ENCODE data around the gene RPP25L.

RPP25L gene

DNA sequence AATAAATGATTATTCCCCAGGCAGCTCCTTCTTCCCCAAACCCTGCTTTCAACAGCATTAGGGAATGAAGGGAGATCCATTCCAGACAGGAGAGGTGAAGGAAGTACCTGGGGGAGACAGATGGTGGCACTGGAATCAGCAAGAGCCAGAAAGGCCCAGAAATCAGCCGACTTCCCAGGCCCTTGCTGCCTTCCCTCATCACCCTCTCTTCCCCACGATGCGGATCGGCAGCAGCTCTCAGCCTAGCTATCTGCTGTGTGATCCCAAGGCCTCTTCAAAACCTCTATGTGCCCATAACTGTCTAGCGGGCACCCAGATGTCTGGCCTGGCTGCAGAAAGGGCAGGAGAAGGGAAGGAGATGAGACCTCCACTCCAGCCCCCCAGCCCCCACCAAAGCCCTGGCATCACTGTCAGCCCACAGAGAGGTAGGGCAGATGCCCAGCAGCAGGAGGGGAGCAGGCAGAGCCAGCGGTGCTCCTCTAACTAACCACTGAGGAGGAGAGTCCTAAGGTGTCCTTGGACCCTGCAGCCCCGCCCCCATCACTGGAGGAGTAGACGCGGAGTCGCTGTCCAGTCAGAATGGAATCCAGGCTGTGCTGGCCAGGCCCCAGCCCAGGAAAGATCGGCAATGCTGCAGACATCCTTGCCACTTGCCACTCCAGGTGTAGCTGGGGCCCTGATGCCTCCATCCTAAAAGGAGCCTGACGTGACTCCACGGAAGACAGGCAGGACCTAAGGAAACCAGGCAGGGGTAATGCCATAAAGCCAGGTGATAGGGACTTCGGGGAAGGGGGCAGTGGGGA is 35.1 kb downstream of the RPP25L start:
- peaks cover 39% of the 10 kb centered on the region for H3K27me3 ChIP-seq (ENCODE audit: control insufficient read depth, low read length)
- no peaks in the 10 kb centered on the region for H3K9me3 ChIP-seq (ENCODE audit: control insufficient read depth, insufficient read depth, low read length)
- H3K9me2 ChIP-seq (replicated peaks; ENCODE audit: control insufficient read depth, low read length), result no peaks in the 10 kb centered on the region
- H3K79me2 ChIP-seq (ENCODE audit: control insufficient read depth, low read length), result no peaks in the 10 kb centered on the region
- H3K36me3 ChIP-seq (ENCODE audit: control insufficient read depth, low read length), result no peaks in the 10 kb centered on the region
- no peak for TF ChIP-seq CTCF (IDR thresholded peaks at IDR 0.05; ENCODE audit: low read depth, low read length, poor library complexity, severe bottlenecking)
- TF ChIP-seq EZH2phosphoT487 (IDR thresholded peaks at IDR 0.05; ENCODE audit: borderline replicate concordance, low read length), result no peak
- no peaks in the 10 kb centered on the region for H3K4me1 ChIP-seq (ENCODE audit: control insufficient read depth, low read length)
- H3K4me2 ChIP-seq (ENCODE audit: low read length), result no peak overlapping the region
- no peak overlapping the region for H3K27ac ChIP-seq (ENCODE audit: low read depth, low read length)
- no peaks in the 10 kb centered on the region for H4K20me1 ChIP-seq (ENCODE audit: control insufficient read depth, insufficient read depth, low read depth, low read length)
- no peaks in the 10 kb centered on the region for H3F3A ChIP-seq (ENCODE audit: control insufficient read depth, insufficient read depth)
- H3K4me3 ChIP-seq (ENCODE audit: low read length), result no peak overlapping the region

GRCh38 chr9:34575862-34576596 is 35.9 kb downstream of the RPP25L start:
- H3K27ac ChIP-seq (ENCODE audit: low read depth, low read length), result no peak overlapping the region
- no peaks in the 10 kb centered on the region for H3K36me3 ChIP-seq (ENCODE audit: control insufficient read depth, low read length)
- no peaks in the 10 kb centered on the region for H4K20me1 ChIP-seq (ENCODE audit: control insufficient read depth, insufficient read depth, low read depth, low read length)
- H3K9me2 ChIP-seq (replicated peaks; ENCODE audit: control insufficient read depth, low read length), result no peaks in the 10 kb centered on the region
- peaks cover 35% of the 10 kb centered on the region for H3K27me3 ChIP-seq (ENCODE audit: control insufficient read depth, low read length)
- no peaks in the 10 kb centered on the region for H3F3A ChIP-seq (ENCODE audit: control insufficient read depth, insufficient read depth)
- H3K9me3 ChIP-seq (ENCODE audit: control insufficient read depth, insufficient read depth, low read length), result no peaks in the 10 kb centered on the region
- H3K4me2 ChIP-seq (ENCODE audit: low read length), result no peak overlapping the region
- TF ChIP-seq CTCF (IDR thresholded peaks at IDR 0.05; ENCODE audit: low read depth, low read length, poor library complexity, severe bottlenecking) (no peak), EZH2phosphoT487 (IDR thresholded peaks at IDR 0.05; ENCODE audit: borderline replicate concordance, low read length) (no peak)
- no peaks in the 10 kb centered on the region for H3K79me2 ChIP-seq (ENCODE audit: control insufficient read depth, low read length)
- no peaks in the 10 kb centered on the region for H3K4me1 ChIP-seq (ENCODE audit: control insufficient read depth, low read length)
- no peak overlapping the region for H3K4me3 ChIP-seq (ENCODE audit: low read length)

- Histone ChIP-seq H3K4me3 (ENCODE audit: low read length) (no peak overlapping the region), H3K4me2 (ENCODE audit: low read length) (no peak overlapping the region), H3K4me1 (ENCODE audit: control insufficient read depth, low read length) (no peaks in the 10 kb centered on the region), H3K79me2 (ENCODE audit: control insufficient read depth, low read length) (no peaks in the 10 kb centered on the region), H3K27me3 (ENCODE audit: control insufficient read depth, low read length) (peaks cover 29% of the 10 kb centered on the region), H3K9me2 (replicated peaks; ENCODE audit: control insufficient read depth, low read length) (no peaks in the 10 kb centered on the region), H3F3A (ENCODE audit: control insufficient read depth, insufficient read depth) (no peaks in the 10 kb centered on the region), H3K9me3 (ENCODE audit: control insufficient read depth, insufficient read depth, low read length) (no peaks in the 10 kb centered on the region), H3K27ac (ENCODE audit: low read depth, low read length) (no peak overlapping the region), H4K20me1 (ENCODE audit: control insufficient read depth, insufficient read depth, low read depth, low read length) (no peaks in the 10 kb centered on the region), H3K36me3 (ENCODE audit: control insufficient read depth, low read length) (no peaks in the 10 kb centered on the region)
- TF ChIP-seq EZH2phosphoT487 (IDR thresholded peaks at IDR 0.05; ENCODE audit: borderline replicate concordance, low read length) (no peak), CTCF (IDR thresholded peaks at IDR 0.05; ENCODE audit: low read depth, low read length, poor library complexity, severe bottlenecking) (no peak)
These were observed 36.7 kb downstream of the RPP25L start for GRCh38 chr9:34575241-34575640.
